HT1080 (cell line): ENCODE results near the gene AFG3L2. TPM values are rescaled to one million over a fixed set of nuclear protein-coding genes. Genes with fewer than 3 reads are reported as not detected.
A peak's percentile ranks its signal among the peaks of the same experiment; 100 is the strongest.

ENCODE experiments used
- DNase-seq: peaks from one replicate; pipeline ENCODE4 v3.0.0-alpha.2; 2015; ENCODE audit warnings: low read depth
- total RNA-seq: library from RNA; depleted of rRNA; stranded (reverse); fragments of >200 nt; shearing (Covaris generic); gene quantifications from 2 replicates; pipeline ENCODE4 v1.2.3, GENCODE V29; 2014

Gene AFG3L2
- total RNA-seq, 1 experiment from 2014 or later: 71.5 TPM

DNA sequence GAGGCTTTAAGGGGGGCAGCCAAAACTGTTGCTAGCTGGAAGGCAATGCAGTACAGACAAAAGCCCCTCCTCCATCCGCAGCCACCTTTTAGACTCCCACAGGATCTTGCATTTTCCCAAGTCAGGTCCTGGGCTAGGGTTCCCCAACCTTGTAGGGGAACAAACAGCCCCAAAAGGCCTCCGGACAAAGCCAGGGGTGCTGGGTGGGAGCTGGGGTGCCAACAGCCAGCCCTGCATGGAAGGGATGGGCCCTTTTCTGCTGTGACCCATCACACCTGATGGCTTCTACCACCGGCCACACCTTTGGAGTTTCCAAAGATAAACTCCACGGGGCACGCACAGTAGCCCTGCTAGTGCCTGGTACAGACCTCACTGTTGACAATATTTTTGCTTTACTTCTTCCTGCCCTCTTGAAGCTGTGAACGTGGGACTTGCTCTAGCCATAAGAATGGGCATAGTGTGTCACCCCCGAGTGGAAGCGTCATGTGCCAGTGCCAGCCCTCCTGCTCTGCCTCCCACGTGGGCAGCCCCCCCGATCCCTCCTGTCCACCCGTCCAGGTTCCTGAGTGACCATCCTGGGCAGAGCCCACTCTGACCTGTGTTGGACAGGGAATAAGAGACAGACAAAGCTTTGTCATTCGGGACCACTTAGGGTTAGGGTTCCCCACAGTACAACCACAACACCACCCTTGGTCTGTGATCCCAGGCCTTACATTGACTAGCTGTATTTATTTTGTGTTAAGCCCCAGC is 50.1 kb downstream of the AFG3L2 start:
- no peak for DNase-seq

DNA sequence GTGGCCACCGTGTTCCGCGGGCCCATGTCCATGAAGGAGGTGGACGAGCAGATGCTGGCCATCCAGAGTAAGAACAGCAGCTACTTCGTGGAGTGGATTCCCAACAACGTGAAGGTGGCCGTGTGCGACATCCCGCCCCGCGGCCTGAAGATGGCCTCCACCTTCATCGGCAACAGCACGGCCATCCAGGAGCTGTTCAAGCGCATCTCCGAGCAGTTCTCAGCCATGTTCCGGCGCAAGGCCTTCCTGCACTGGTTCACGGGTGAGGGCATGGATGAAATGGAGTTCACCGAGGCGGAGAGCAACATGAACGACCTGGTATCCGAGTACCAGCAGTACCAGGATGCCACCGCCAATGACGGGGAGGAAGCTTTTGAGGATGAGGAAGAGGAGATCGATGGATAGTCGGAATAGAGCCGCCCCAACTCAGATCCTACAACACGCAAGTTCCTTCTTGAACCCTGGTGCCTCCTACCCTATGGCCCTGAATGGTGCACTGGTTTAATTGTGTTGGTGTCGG is 51.2 kb downstream of the AFG3L2 start:
- DNase-seq: no peak

DNA sequence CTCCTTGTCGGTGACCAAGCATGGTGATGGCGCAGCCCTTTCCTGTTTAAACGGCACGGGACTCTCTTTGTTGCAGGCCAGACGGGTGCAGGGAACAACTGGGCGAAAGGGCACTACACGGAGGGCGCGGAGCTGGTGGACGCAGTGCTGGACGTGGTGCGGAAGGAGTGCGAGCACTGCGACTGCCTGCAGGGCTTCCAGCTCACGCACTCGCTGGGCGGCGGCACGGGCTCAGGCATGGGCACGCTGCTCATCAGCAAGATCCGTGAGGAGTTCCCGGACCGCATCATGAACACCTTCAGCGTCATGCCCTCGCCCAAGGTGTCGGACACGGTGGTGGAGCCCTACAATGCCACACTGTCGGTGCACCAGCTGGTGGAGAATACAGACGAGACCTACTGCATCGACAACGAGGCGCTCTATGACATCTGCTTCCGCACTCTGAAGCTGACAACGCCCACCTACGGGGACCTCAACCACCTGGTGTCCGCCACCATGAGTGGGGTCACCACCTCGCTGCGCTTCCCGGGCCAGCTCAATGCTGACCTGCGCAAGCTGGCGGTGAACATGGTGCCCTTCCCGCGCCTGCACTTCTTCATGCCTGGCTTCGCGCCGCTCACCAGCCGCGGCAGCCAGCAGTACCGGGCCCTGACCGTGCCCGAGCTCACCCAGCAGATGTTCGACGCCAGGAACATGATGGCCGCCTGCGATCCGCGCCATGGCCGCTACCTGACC is 51.9 kb downstream of the AFG3L2 start:
- no peak for DNase-seq

DNA sequence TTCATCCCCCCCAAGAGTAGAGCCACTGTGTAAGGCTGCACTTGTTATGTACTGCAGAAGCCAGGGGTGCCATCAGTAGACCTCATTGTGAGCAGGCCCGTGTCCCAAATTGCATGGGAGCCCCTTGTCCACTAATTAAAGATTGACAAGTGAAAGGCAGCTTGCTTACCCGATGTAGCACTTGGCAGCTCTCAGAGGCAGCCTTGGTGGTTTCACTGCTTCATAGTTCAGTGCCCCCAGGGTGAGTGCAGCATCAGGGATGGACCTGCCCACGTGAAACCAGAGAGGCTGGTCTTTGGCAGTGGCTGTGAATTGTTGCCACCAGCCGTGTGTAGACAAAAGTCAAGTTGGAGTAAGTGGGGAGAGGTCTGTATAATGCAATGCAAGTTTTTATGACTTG is 55.7 kb downstream of the AFG3L2 start:
- DNase-seq: no peak

DNA sequence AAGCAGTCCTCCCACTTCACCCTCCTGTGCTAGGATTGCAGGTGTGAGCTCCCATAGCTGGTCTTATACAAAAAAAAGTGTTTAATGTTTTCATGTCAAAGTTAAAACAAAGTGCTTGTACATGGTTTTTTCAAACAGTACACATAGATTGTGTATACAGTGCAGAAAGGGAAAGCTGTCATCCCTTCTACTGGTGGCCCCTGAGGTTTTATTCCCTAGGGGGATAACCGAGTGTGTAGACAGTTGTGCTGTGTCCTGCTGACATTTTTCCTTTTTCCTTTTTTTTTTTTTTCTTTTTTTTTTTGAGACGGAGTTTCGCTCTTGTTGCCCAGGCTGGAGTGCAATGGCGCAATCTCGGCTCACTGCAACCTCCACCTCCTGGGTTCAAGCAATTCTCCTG is 58.2 kb downstream of the AFG3L2 start:
- DNase-seq: no peak

DNA sequence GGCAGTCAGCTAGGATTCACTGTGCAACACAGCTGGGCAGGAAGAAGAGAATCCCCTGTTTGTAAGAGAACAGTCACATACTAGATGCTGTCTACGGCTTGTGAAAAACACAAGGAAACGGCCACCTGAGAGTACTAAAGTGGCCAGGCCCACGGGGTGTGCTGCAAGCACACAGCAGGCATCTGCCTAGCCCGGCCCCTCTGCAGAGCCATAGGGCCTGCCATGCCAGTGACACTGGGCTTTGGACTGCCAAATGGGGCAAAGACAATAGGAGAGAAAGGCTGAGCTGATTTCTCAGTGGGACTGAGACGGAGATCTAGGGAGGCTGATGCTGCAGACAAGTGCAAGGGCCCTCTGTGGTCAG is 58.7 kb downstream of the AFG3L2 start:
- no peak for DNase-seq

DNA sequence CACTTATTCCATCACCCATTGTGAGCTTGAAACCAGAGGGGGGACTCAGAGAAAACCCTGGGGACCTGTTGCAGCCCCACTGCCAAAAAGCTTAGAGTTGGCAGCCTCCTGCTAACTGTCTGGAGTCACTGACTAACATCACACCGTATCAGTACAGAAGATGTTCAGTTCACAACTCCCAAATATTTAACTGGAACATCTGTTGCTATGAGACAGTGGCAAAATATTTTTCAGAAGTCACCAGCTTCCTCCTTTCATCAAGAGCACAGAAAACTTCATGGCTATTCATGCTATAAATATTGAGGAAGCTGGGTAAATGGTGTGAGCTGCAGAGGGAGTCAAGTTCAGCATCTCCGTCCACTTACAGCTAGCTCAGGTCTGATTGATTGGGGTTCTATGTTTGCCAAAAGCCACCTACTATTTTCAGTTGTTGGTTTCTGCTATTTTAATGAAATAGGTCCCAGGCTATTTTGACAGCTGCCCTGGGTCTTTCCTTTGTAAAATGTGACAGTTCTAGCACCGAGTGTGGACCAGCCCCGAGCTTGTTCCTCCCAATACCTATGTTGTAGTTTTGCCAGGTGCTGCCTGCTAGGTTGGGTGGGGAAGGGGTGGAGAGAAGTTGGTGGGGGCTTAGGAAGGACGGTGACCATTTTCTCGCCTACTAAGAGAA is 59.2 kb downstream of the AFG3L2 start:
- DNase-seq: peak; percentile 24

DNA sequence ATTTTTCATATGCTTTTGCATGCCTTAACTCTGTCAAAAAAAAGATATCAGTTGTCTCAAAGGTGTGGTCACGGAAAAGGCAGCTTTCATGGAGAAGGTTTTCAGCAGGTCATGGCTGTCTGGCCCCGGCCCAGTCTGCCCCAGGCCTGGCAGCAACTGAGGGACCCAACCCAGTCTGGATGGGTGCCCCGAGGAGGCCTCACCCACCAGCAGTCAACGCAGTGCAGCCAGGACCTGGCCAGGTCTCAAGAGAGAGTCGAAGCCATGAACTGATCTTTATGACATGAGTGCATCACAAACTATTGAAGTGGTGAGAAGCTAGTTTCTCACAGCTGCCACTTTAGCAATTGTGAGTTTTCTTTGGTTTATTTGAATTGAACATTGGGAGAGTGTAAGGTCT is 61.1 kb downstream of the AFG3L2 start:
- DNase-seq: no peak

DNA sequence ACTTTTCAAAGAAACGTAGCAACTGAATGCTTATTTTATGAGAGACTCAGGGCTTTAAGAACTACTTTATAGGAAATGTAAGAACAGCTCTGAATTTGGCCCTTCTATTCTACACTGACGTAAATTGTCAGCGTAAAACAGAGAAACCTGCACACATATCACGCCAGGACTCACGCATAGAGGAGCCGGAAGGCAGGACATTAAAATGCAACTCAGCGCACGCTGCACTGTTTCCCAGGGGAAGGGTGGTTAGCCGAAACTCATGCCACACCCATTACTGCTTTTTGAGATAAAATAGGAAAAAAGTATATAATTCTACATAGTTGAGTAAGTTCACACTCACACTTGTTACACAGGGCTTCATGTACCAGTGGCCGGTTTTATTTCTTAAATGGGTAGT is 61.5 kb downstream of the AFG3L2 start:
- DNase-seq: no peak

DNA sequence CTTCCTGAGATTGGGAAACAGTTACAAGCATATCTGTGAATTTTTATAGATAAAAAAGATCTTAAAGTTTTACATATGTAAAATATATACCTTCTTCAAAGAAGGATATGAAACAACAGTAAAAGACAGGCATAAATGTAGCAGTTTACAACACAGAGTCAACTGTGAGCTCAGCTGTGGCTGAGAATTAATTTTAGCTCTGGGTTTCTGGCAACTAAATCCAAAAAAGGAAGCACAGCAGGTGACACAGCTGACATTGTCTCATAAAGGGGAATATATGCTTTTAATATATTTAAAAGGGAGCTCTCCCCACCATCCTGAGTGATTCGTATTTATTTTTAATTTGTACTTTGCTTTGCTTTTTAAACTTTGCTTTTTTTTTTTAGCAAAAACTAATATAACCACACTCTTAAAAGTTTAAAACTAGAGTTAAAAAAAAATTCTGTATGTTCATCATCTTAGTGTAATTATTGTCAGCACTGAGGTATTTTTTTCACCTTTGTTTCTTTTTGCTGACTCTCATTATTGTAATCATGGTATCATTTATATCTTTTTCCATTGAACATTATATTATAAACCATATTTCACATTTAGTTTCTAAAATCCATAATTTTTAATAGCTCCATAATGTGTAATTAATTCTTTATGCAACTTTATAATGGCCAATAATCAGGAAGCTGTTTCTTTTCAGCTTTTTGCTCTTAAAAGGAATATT is 62.3 kb downstream of the AFG3L2 start:
- no peak for DNase-seq

DNA sequence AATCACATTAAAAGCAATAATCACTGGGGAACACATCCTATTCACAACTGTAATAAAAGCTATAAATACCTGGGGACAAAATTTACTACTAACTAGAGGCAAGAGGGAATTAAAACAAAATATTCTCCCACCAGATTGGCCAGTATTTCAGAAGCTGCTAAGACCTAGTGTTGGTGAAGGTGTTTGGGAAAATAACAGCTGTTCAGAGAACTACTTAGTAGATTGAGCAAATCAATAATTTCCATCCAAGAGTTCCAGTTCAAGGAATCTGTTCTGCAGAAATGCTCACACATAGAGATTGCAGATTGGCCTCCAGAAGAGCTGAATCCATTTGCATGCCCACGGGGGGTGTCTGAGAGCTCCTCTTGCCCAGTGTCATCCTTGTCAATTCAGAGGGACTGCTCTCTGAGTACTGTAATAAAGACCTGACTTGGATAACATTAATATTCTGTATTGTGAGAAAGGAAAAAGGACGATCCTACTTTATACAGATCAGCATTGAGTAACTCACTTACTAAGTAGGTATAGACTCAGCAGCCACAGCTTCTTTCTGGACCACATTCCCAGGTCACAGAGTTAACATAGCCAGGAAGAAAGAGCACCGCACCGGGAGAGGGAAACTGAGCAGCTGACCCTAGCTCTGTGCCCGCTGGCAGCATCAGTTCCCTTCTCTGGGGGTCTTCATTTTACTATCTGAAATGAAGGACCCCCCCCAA is 63.3 kb downstream of the AFG3L2 start:
- no peak for DNase-seq

DNA sequence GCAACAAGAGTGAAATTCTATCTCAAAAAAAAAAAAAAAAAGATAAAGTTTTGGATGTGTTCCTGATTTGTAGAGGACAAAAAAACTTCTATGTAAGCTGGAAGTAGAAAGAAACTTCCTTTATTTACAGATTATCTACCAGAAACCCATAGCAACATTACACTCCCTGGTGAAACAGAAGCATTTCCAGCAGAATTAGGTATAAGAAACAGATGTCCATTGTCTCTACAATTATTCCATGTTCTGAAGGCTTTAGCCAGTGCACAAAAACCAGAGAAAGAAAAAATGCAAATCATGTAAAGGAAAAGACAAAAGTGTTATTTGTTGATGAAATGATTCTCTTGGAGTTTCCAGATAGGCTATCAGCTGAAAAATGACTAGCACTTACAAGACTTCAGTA is 64.1 kb downstream of the AFG3L2 start:
- no peak for DNase-seq

DNA sequence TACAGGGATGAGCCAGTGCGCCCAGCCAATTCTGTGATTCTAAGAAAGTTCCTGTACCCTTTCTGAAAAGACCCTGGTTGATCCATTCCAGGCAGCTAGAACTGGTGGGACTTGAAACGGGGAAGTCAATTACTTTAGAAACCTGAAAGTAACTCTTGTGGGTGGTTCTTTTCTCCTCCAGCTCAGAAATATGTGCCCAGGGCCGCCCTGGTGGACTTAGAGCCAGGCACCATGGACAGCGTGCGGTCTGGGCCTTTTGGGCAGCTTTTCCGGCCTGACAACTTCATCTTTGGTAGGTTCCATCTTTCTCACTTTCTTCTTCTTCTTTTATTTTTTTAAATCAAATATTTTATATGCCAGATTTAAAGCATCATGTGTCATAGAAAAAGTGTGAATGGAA is 66.3 kb downstream of the AFG3L2 start:
- DNase-seq: no peak

DNA sequence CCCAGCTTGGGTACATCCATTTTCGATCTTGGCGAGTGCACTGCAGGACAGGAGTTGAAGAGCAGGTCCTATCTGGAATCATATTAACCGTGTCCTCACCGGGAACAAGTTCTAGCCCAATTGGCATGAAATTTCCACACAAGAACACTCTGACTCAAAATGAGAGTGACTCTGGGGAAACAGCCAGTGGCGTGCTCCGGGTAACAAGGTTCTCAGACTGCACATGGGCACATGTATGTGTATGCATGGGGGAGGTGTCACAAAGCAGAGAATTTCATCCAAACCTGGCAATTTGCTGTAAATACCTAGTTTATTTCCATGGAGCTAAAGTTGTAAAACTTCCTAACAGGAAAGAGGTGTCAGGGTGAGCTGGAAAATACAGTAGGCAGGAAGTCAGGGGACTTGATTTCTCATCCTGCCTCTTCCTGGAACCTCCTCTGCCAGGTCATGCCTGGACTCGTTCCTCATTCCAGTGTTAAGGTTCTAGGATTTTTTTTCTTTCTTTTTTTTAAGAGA is 67.3 kb downstream of the AFG3L2 start:
- no peak for DNase-seq

DNA sequence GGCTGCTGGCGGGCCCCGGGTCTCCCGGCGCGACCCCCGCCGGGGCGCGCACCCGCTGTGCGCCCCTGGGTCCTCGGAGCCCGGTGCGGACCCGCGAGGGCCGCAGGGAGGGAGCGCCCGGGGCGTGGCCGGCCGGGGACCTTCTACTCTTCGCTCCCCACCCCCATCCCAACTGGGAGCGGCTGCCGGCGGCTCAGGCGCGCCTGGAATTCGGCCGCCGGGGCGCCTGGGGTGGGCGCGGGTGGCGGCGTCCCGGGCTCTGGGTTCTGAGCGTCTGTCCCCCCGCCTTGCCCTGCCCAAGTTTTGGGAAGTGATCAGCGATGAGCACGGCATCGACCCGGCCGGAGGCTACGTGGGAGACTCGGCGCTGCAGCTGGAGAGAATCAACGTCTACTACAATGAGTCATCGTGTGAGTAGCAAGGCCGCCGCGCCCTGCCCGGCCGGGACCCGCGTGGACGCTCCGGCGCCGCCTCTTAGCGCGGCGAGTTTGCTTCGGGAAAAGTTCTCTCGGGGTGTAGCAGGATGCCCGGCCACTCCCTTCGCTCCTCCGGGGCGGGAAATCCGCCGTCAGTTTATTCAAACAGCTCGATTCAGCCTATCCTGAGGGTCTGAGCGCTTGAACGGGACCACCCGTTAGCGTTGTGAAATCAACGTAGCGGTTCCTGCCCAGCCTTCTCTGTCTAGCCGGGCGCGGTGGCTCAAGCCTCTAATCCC is 68.5 kb downstream of the AFG3L2 start:
- peak; percentile 81 for DNase-seq

DNA sequence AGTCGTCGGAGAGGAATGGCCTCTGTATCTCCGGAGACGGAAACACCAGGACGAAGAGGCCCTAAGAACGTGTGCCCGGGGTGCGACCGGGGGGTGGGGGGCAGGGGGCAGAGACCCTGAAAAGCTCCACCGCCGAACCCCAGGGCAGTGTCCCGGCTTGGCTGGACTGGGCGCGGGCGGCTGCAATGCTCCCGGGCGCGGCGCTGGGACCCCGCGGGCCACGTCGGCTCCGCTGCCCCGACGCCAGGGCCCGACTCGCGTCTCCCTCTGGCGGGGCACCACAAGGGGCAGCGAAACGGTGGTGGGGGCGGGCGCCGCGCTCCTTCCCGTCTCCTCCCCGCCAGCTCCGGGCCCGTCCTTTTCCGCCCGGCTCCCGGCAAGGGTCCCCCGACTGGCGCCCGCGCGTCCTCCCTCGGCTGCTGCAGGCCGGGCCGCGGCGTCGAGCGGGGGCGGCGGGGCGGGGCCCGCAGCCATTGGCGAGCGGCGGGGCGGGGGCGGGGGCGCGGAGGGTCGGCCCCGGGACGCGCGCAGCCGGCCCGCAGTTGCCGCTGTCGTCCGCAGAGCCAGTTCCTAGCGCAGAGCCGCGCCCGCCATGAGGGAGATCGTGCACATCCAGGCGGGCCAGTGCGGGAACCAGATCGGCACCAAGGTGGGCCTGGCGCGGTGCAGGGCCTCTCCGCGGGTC is 69.2 kb downstream of the AFG3L2 start, which contains the start of gene TUBB6:
TSS of gene TUBB6 (plus strand) at position 541 of the 685 bp plus-strand sequence. CDS start at position 593, 52 bp downstream.
- DNase-seq: peak; percentile 52

DNA sequence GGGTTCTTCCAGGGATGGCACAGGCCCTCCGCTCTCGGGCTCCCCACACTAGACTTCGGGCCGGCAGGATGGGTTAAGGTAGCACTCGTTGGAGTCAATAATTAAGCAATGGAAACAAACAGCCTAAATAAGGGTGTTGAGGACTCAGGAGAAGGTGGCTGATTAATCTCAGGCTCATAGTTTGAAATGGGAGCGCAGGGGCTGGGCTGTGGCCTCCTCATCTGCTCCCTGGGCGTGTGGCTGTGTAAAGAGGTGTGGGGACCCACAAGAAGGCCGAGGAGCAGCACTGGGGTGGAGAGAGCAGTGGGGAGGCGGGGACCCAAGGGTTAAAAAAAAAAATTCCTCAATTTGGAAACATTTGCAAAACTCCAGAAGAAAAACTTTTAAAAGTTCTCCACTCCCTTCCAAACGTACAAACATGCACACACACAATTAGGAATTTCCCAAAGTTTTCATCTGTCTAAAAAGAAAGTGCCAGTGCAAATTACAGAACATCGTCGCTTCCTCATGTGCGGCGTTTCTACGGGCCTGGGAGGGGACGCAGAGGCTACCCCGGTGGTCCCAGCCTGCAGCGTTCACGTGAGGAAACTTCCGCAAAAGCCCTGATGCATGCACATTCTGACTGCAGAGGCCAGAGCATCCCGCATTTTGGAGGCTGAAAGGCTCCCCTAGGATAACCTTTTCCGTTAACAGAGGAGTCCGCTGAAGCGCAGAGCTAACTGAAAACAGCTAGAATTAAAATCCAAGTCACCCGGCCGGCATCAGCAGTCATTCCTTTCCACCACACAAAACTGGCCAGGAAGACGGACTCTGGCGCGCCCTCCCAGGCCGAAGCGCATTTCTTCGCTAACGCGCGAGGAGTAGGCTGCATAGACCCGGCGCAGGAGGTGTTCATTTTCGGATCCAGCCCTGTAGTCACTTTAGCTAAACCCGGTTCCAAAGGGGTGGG is 70.0 kb downstream of the AFG3L2 start:
- DNase-seq: no peak
